Measurements from ENCODE around the gene CCL17. TPM values are rescaled to one million over a fixed set of nuclear protein-coding genes. Genes with fewer than 3 reads are reported as not detected.
A peak's percentile ranks its signal among the peaks of the same experiment; 100 is the strongest.

Gene CCL17
- total RNA-seq, 1 donor from 2014 or later: not detected

GRCh38 chr16:57384248-57385070 lies 20.1 kb upstream of the CCL17 start:
- Mint-ChIP-seq H3K27me3 (peaks cover 8% of the 10 kb centered on the region), H3K4me3 (ENCODE audit: low read depth) (no peak overlapping the region), H3K4me1 (ENCODE audit: low read depth) (no peaks in the 10 kb centered on the region), H3K36me3 (ENCODE audit: insufficient read depth) (no peaks in the 10 kb centered on the region), H3K9me3 (ENCODE audit: low read depth) (no peaks in the 10 kb centered on the region), H3K27ac (no peak overlapping the region)
- DNase-seq (ENCODE audit: low spot score, unreplicated experiment): no peak
- no peak for TF ChIP-seq CTCF (IDR thresholded peaks at IDR 0.05; ENCODE audit: unreplicated experiment)

- H3K4me3 Mint-ChIP-seq (ENCODE audit: low read depth): no peak overlapping the region
- H3K27ac Mint-ChIP-seq: no peak overlapping the region
- no peaks in the 10 kb centered on the region for H3K36me3 Mint-ChIP-seq (ENCODE audit: insufficient read depth)
- H3K4me1 Mint-ChIP-seq (ENCODE audit: low read depth): no peaks in the 10 kb centered on the region
- H3K9me3 Mint-ChIP-seq (ENCODE audit: low read depth): no peaks in the 10 kb centered on the region
- no peak for DNase-seq (ENCODE audit: low spot score, unreplicated experiment)
- no peak for TF ChIP-seq CTCF (IDR thresholded peaks at IDR 0.05; ENCODE audit: unreplicated experiment)
- peaks cover 8% of the 10 kb centered on the region for H3K27me3 Mint-ChIP-seq
Measured at GRCh38 chr16:57385083-57385482, 19.5 kb upstream of the CCL17 start.

GRCh38 chr16:57386381-57386951 lies 18.1 kb upstream of the CCL17 start:
- H3K4me3 Mint-ChIP-seq (ENCODE audit: low read depth): no peak overlapping the region
- no peak overlapping the region for H3K27ac Mint-ChIP-seq
- H3K36me3 Mint-ChIP-seq (ENCODE audit: insufficient read depth): no peaks in the 10 kb centered on the region
- no peak for DNase-seq (ENCODE audit: low spot score, unreplicated experiment)
- no peaks in the 10 kb centered on the region for H3K9me3 Mint-ChIP-seq (ENCODE audit: low read depth)
- TF ChIP-seq CTCF (IDR thresholded peaks at IDR 0.05; ENCODE audit: unreplicated experiment): no peak
- H3K4me1 Mint-ChIP-seq (ENCODE audit: low read depth): no peaks in the 10 kb centered on the region
- H3K27me3 Mint-ChIP-seq: peaks cover 11% of the 10 kb centered on the region

- no peak overlapping the region for H3K4me3 Mint-ChIP-seq (ENCODE audit: low read depth)
- no peaks in the 10 kb centered on the region for H3K36me3 Mint-ChIP-seq (ENCODE audit: insufficient read depth)
- H3K4me1 Mint-ChIP-seq (ENCODE audit: low read depth): no peaks in the 10 kb centered on the region
- no peak for DNase-seq (ENCODE audit: low spot score, unreplicated experiment)
- H3K27ac Mint-ChIP-seq: no peak overlapping the region
- no peaks in the 10 kb centered on the region for H3K9me3 Mint-ChIP-seq (ENCODE audit: low read depth)
- peaks cover 14% of the 10 kb centered on the region for H3K27me3 Mint-ChIP-seq
- no peak for TF ChIP-seq CTCF (IDR thresholded peaks at IDR 0.05; ENCODE audit: unreplicated experiment)
Measured at GRCh38 chr16:57387598-57388354, 16.8 kb upstream of the CCL17 start.

GRCh38 chr16:57388359-57389086 lies 16.0 kb upstream of the CCL17 start:
- no peak for DNase-seq (ENCODE audit: low spot score, unreplicated experiment)
- Mint-ChIP-seq H3K9me3 (ENCODE audit: low read depth) (no peaks in the 10 kb centered on the region), H3K4me1 (ENCODE audit: low read depth) (no peaks in the 10 kb centered on the region), H3K27ac (peak overlapping the region; percentile 18), H3K4me3 (ENCODE audit: low read depth) (no peak overlapping the region), H3K36me3 (ENCODE audit: insufficient read depth) (no peaks in the 10 kb centered on the region), H3K27me3 (peaks cover 14% of the 10 kb centered on the region)
- no peak for TF ChIP-seq CTCF (IDR thresholded peaks at IDR 0.05; ENCODE audit: unreplicated experiment)
